Measurements from ENCODE around the gene CCL17.

DNA sequence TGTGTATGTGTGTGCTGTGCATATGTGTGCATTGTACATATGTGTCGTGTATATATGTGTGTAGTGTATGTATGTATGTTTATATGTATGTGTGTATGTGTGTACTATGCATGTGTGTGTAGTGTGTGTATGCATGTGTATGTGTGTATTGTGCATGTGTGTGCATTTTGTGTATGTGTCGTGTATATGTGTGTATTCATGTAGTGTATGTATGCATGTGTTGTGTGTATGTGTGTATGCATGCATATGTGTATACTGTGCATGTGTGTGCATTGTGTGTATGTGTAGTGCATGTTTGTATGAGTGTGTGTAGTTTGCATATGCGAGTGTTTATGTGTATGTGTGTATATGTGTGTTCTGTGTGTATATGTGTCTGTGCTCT is 15.5 kb upstream of the CCL17 start:
- TF ChIP-seq POLR2AphosphoS5 (IDR thresholded peaks at IDR 0.05; ENCODE audit: low read depth, low read length), result no peak
- no peak for TF ChIP-seq POLR2A (IDR thresholded peaks at IDR 0.05; ENCODE audit: low read depth, low read length)
- no peak for TF ChIP-seq TAF1 (IDR thresholded peaks at IDR 0.05; ENCODE audit: borderline replicate concordance, low read depth, low read length)

Measured in GM12892 (cell line).